HG03575 (cell line): ENCODE results near the gene DEDD2.

Experiments used
- ATAC-seq: cut with Tn5 transposase; IDR thresholded peaks from one replicate; pipeline ENCODE4 v1.9.1; 2021; ENCODE audit not compliant: unreplicated experiment, insufficient number of reproducible peaks, low FRiP score; ENCODE audit errors: extremely low read depth

Gene DEDD2

GRCh38 chr19:42249149-42249750 is 31.8 kb upstream of the DEDD2 start:
- ATAC-seq, result no peak

- ATAC-seq, result no peak
Observed at GRCh38 chr19:42248270-42249148, 31.0 kb upstream of the DEDD2 start.

DNA sequence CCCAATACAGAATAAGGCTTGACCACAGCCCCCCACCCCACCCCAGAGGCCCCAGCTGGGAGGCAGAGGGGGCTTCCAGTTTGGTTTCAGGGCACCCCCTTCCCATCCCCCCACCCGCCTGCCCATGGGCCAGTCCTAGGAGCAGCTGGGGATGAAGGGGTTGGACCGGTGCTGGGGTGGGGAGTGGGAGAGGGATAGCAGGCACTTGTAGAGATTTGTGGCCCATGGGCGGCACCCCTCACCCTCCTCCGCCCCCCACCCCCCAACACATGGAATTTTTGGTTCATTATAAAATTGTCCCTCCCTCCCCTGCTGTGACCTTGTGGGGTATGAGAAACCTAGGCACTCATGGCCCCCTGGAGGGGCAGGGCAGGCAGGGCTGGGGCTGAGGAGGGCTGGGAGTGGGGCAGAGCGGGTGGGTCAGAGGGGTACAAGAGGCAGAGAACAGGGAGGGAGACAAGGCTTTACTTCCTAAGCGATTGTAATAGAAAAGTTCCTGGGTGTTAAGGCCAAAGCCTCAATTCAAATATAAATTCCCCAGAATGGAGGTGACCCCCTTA is 30.2 kb upstream of the DEDD2 start:
- ATAC-seq, result no peak

- no peak for ATAC-seq
Observed at GRCh38 chr19:42246922-42247639, 29.6 kb upstream of the DEDD2 start.

DNA sequence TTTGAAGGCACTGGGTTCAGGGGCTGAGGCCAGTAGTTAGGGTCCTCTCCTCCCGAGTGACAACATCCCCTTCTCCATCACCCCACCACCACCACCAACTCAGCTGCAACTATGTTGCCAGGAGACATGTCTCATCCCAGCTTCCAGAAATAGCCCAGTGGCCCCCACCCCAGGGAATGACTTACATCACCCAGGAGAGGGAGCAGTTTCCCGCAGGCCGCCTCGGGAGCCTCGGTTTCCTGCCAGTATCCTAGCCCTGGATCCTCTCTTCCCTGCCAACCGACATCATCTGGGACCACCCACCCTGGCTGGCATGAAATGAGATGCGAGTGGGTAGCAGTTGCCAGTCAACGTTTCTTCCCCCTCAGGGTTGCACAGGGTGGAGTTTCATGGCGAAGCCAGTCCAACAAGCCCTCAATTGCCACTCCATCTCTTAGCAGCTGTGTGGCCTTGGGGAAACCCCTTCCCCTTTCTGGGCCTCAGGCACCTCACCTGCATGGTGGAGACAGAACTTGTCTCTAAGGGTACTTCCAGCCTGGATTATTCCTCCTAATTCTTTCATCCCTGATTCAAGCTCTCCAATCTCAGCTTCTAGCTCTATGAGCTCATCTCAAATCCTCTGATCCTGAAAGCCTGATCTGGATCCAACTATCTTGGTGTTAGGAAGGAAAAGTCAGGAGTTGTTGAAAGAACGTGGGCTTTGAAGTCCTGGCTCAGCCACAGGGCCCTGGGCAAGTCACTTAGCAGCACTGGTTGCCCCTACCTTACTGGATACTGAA is 28.9 kb upstream of the DEDD2 start:
- ATAC-seq, result no peak

- no peak for ATAC-seq
Observed at GRCh38 chr19:42245231-42245630, 27.8 kb upstream of the DEDD2 start.

- ATAC-seq, result no peak
Observed at GRCh38 chr19:42244347-42245220, 27.1 kb upstream of the DEDD2 start.

- ATAC-seq, result peak; percentile 41
Observed at GRCh38 chr19:42242512-42243409, 25.3 kb upstream of the DEDD2 start, which contains the start of gene GSK3A. Gene GSK3A, minus strand, starts transcription at chr19:42242602. Its CDS starts 137 bp downstream, at chr19:42242465.

GRCh38 chr19:42242069-42242511 is 24.6 kb upstream of the DEDD2 start:
- ATAC-seq, result no peak

GRCh38 chr19:42241279-42241678 is 23.8 kb upstream of the DEDD2 start:
- ATAC-seq, result no peak

GRCh38 chr19:42239544-42240220 is 22.2 kb upstream of the DEDD2 start:
- no peak for ATAC-seq

DNA sequence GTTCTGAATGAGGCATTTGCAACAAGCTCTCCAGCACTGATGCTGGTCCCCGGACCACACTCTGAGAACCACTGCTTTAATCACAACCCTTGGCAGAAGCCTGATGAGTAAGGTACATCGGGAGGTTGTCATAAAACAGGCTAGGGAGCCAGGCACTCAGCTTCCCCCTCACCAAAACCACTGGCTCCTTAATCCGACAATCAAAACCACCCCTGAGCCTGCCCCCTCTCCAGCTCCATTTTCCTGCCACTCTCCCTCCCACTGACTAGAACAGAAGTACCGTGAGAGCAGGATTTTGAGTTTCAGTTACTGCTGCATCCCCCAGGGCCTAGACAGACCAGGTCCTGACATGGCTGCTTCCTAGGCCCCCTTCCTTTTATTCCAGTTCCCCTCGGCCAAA is 17.7 kb upstream of the DEDD2 start:
- no peak for ATAC-seq

GRCh38 chr19:42234364-42234763 is 16.9 kb upstream of the DEDD2 start:
- ATAC-seq, result no peak

DNA sequence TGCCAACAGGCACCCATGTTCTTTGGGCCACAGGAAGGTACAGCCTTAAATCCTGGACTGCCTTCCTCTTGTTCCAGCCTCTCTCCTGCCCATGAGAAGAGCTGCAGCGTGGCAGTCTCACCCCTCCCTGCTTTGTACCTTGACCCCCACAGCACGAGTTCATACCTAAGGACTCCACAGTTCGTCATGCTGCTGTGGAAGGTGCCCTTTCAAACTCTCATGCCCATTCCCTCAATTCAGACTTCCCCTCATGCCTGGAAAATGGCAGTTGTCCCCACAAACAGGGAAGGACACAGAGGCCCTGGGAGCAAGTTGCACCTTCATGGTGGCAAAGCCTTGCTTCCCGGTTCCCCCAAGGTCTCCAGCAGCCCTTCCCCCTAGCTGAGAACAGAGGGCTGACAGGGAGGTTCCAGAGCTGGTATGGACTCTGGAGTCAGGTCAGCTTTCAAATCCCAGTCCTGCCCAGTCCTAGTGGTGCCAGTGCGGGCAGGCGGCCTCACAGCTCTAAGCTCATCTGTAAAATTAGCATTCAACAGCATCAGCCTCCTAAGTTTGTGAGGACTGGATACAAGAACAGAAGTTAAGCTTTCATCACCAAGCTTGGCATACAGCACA is 16.3 kb upstream of the DEDD2 start:
- ATAC-seq, result no peak

- no peak for ATAC-seq
Observed at GRCh38 chr19:42233106-42233505, 15.6 kb upstream of the DEDD2 start.

DNA sequence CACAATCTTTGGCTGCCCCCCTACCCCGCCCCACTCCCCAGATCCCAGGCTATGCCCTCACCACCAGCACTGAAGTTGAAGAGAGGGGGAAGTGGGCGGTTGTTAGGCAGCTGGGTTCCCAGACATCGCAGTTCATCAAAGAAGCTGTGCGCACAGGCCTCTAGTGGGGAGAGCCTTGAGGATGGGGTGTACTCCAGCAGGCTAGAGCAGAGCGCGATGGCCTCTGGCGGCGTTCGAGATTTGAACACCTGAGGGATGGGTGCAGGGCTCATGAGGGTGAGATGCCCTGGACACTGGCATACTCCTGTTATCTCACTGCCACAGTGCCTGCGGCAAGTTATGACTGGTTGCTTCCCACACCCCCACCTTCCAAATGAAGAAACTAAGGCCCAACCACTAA is 15.0 kb upstream of the DEDD2 start:
- no peak for ATAC-seq
